NCI-H1092 treated with DMSO at 0.1 percent for 48 hours (cell line): ENCODE results near the gene ATG4B.

ENCODE experiments used
- DNase-seq: peaks from one replicate; lab custom pipeline; 2025; lab: John Stamatoyannopoulos, UW

Gene ATG4B

DNA sequence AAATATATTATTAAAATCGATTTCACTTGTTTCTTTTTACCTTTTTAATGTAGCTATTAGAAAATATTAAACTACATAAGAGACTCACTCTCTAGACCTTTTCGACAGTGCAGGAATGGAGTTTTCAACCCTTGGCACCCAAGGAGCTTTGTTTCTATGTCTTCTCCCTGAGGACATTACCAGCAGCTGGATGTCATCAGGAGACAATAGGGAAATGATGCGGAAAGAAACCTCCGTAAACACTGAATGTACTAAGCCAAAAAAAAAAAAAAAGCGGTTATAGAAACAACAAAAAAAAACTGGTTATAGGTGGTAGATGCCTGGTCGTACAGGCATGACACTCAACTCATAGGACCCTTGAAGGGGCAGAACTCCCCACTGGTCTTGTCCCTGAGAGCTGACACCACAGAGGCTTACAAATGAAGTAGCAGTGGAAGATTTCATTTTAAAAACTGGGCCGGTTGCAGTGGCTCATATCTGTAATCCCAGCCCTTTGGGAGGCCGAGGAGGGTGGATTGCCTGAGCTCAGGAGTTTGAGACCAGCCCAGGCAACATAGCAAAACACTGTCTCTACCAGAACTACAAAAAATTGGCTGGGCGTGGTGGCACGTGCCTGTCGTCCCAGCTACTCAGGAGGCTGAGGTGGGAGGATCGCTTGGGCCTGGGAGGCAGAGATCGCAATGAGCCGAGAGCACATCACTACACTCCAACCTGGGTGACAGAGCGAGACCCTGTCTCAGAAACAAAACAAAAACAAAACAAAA is 24.3 kb upstream of the ATG4B start:
- no peak for DNase-seq

DNA sequence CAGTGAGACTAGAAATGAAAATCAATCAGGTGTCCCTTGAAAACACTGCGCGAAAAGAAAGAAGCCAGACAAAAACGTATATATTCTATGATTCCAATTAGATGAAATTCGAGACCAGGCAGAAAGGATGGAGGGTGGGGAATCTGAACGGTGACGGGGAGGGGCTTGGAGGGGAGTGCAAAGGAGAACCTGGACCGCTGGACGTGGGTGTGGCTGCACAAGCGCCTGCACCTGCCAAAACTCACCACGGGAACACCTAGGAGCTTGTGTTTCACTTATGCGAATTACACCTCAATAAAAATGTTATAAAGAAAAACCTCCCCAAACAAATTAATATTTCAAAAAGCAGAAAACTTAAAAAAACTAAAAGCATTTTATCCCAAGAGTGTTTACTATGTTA is 22.5 kb upstream of the ATG4B start:
- no peak for DNase-seq

DNA sequence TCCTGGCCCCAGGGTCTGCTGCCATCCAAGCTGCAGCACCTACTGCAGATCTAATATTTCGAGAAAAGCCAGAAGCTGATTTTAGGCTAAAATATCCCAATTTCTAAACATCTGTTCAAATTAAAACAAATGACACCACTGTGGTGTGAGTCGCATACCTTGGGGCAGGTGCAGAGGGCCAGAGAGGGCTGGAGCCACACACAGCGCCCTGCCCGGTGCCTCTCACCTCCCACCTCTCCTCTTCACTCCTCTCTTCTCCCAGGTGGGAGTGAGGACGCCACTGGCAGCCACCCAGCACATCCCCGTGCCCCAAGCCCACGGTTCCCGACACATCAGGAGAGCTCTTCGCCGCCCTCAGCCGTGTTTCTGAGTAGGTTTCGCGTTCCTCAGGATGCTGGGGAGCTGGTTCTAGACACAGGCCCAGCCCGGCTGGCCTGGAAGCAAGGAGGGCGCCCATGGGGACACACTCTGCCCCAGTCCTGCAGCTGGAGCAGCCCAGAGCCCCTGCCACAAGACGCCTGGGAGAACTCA is 21.9 kb upstream of the ATG4B start:
- DNase-seq, result no peak

DNA sequence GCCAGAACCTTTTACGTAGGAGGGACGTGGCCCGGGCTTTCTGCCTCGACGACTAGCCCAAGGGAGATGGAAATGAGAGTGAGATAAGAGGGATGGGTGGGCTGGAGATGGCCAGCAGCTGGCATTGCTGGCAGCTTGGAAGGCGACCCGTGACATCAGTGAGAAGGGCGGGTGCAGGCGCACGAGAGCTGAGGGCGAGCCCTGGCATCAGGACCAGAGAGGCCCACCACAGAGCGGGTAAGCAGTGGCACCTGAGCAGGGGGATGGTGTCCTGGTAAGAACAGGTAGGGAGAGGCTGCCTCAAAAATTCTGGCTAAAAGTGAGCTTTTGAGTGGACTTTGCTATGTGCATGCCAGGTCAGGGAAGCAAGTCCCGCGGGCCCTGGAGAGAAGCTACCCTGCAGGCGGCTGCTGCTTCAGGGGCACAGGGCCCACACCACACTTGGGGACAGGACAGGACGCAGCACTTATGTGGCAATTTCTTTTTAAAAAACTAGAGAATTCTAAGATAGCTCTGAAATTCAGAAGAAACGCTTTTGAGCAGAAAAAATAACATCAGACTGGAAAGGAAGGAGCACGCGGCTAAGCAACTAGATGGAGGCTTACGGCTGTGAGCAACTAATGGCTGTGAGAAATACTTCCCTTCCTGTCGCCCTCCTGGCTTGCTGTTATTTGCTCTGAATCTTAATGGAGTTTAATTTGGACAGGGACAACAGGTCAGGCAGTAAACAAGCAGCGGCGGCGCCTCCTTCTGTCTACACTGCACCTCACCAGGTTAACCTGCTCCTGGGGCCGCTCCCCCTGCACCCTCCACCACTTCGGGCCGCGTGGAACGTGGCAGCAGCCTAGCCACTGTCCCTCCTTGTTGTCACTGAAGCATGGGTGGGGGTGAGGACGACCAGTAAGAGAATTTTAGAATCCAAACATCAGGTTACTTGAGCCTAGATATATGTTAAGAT is 21.0 kb upstream of the ATG4B start:
- no peak for DNase-seq

DNA sequence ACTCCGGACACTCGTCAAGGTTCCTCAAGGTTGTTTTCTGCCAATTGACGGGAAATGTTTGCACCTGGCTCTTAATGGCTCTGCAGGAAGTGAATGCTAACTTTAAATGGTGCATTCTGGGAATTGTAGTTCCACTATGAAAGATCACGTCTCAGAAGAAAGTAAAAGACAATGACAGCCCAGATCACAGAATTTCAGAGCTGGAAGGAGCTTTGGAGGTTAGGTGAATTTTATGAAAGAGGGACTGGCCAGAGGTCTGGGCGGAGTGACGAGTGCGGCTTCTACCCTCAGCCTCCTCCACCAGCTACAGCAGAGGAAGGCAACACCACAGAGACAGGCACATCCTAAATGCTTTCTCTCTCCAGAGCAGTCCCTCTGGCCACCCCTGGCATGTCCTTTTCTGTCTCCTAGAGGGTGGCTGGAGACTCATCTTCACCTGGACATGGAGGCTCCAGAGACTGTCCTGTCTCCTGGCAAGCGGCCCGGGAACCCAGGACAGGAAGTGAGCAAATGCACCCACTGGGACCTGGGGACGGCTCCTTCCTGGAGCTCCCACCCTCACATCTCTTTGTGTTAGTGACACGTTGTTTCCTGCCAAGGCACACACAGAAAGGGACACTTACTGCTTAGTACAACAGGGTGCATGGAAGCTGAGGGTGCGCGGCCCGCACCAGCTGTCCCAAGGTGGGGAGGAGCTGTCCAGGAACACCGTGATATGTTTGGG is 19.9 kb upstream of the ATG4B start:
- DNase-seq, result peak; percentile 6

DNA sequence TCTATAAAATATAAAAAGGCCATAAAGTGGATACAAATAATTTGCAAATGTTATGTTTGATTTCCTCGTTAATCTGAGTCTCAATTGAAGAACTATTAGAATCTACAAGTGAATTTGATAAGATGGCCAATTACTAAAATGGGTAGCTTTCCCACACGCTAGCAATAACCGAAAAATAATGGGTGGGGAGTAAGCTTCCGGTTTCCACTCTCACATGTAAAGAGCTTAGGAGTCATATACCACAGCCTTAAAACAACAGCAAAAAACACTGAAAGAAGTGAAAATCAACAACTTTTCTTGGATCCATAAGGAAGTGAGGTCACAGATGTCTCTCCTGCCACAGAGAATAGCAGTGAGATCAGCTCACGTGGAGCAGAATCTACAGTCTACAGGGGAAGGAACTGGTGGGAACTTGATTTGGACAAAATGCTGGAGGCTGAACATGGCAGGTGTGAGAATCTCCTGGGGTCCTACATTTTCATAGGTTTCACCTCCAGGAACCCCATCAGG is 19.1 kb upstream of the ATG4B start:
- DNase-seq, result no peak

DNA sequence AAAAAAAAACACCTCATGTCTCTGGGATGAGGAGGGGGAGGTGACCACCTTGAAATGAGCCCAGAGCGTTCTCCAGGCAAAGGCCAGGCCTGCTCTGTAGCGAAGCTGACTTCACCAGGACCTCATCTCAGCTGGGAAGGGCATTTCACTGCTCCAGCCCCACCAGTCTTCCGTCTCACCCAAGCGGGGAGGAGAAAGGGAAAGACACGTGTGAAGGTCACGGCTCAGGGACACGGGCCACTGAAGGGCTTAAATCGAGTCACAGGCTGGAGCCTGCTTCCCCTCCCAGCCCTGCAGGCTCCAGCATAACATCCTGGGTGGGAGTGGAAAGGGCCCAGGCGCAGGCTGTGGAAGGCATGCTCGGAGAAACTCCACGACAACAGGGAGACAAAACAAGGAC is 18.7 kb upstream of the ATG4B start:
- DNase-seq, result no peak

DNA sequence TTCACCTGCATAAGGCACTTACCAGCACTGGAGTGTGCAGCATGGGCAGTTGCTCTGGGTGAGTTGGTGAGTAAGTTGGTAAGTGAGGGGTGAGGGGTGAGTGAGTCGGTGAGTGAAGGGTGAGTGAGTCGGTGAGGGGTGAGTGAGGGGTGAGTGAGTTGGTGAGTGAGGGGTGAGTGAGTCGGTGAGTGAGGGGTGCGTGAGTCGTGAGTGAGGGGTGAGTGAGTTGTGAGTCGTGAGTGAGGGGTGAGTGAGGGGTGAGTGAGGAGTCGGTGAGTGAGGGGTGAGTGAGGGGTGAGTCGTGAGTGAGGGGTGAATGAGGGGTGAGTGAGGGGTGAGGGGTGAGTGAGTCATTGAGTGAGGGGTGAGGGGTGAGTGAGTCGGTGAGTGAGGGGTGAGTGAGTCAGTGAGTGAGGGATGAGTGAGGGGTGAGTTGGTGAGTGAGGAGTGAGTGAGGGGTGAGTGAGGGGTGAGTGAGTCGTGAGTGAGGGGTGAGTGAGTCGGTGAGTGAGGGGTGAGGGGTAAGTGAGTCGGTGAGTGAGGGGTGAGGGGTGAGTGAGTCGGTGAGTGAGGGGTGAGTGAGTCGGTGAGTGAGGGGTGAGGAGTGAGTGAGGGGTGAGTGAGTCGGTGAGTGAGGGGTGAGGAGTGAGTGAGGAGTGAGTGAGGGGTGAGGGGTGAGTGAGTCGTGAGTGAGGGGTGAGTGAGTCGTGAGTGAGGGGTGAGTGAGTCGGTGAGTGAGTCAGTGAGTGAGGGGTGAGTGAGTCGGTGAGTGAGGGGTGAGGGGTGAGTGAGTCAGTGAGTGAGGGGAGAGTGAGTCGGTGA is 17.7 kb upstream of the ATG4B start:
- DNase-seq, result no peak

DNA sequence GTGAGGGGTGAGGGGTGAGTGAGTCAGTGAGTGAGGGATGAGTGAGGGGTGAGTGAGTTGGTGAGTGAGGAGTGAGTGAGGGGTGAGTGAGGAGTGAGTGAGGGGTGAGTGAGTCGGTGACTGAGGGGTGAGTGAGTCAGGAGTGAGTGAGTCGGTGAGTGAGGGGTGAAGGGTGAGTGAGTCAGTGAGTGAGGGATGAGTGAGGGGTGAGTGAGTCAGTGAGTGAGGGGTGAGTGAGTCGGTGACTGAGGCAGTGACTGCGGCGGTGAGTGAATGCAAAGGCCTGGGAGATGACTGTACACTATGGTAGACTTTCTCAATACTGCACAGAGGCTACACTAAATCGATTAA is 17.1 kb upstream of the ATG4B start:
- DNase-seq, result no peak

DNA sequence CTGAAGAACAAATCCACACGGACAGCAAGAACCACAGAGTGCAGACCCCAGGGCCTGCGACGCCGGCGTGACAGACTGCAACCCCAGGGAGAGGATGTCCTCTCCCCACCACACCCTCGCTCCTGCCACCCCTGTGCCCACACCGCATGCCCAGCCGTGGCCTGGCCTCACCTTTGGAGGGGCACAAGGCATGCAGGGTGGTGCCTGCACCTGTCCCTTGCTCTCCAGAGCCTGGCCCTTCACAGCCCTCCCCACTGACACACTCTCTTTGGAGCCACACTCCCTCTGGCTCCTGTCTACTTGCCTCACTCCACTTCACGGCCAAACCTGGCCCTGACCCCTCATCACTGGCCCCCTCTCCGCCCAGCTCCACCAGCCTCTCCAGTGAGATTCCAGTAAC is 9.8 kb upstream of the ATG4B start:
- no peak for DNase-seq

DNA sequence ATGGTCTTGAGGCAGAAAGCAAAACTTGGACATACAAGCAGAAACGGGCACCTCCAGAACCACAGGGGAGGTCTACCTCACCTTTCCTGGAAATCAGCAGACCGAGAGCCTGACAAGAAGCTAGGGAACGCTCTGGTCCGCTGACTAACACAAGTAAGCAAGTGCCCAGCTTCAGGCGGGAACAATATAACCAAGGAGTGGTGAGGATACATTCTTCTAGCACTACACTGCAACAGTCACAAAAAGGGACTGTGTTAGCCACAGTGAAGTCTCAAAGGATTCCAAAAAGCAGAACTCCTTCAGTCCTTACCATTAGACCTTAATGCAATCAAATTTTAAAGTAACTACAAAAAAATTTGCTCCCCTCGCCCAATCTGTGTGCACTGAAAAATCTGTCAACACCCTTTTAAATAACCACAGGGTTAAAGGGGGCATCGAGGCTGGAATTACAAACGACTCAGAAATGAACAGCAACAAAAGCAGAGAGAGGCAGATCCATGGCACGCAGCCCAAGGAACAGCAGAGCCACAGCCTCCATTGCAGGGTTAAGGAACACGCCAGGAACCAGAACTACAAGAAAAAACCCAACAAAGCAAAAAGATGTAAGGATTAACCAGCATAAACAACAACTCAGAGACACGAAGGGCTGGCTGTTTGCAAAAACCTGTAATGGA is 7.6 kb upstream of the ATG4B start:
- no peak for DNase-seq

DNA sequence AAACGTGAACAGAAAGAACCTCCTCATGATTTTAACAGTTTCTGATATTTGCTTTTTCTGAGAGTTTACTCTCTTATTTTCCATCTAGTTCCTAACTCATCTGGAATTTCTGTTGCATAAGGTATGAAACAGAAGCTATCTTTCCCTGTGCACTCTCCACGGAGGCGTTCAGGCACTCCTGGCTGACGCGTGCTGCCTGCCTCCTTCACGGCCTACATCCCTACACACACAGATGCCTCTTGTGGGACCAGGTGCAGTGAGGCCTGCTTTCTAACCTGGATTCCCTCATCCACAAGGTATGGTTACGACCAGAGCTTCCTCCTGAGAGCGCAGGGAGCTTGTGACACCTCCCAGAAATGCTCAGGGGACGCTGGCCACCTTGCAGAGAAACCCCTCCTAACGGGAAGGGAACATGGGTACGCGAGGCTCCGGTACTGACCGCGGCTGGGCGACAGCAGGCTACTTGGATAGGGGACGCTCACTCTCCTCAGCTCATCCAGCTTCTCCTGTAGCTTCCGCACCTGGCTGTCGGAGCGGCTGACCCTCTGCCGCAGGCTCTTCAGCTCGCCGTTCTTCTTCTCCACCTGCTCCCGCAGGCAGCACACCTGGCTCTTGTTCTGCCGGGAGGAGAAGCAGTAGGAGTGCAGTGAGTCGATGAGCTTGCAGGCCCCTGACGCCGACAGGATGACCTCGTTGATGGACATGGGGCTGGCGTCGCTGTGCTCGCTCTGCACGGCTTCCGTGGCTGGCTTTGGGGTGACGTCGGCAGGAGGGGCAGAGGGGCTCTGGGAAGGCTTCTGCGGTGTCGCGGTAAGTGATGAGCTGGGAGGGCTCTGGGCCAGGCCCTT is 4.8 kb upstream of the ATG4B start:
- no peak for DNase-seq

DNA sequence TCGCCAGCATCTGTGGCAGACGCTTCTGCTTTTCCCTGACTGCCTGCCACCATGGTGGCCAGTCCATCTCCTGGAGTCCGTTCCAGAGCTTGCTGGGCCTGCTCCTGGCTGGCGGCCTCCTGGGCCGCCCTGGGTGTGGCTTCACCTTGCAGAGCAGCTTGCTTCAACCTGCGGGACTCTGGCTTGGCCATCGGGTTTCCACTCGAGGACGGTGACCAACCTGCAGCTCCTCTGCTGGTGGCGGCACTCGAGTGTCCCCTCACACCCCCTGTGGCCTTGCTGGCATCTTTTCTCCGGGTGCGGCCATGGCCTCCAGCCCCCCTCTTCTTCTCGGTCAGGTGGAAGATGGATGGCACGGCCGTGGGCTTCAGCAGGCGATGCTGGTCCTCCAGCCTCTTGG is 3.9 kb upstream of the ATG4B start:
- DNase-seq, result no peak

DNA sequence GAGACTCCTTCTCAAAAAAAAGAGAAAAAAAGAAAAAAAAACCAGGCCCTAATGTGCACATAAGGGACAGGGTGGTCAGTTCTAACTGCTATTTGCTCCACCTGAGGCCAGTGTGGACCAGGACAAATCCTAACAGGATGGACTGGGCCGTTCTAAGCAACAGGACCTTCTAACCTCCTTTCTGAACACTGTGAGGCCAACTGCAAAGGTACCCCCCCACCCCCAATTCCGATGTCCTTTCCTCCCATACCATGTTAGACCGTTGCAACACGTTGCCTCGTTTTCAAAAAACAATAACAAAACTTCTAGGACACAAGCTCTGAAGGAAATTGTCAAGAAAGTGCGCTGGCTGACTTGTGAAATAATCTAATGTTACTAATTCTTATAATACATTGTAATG is 1.7 kb upstream of the ATG4B start:
- no peak for DNase-seq

DNA sequence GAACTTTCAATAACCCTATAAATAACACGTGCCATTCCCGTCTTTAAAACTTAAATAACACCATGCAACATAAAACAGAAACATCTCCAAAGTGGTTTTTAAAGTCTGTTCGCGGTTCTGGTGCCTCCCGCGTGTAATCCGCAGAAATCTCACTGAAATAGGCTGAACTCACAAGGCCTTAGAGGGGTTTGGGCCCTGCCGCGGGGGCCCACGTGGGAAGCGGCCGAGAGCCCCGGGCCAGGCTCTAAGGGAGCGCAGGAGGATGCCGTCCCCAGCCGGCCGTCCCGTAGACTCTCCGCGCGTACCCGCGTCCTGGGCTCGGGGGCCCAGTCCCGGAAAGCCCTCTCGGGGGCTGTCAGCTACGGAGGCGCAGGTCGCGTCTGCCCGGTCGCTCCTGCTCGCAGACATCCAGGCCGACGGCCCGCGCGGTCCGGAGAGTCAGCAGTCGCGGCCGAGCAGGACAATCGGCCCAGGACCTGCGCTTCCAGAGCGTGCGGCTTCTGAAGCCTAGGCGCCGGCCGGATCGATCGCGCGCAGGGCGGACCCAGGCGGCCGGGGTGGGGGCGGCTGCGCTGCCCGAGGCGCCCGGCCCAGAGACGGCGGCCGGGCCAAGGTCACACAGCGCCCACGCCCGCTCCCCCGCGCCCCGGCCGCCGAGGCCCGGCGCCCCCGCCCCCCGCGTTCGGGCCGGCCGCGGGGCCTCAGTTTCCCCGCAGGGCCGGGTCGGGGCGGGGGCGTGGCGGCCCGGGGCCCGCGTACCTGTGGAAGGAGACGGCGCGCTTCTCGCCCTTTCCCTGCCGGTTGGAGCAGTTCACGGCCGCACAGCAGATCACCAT is 1.1 kb upstream of the ATG4B start:
- DNase-seq, result no peak

DNA sequence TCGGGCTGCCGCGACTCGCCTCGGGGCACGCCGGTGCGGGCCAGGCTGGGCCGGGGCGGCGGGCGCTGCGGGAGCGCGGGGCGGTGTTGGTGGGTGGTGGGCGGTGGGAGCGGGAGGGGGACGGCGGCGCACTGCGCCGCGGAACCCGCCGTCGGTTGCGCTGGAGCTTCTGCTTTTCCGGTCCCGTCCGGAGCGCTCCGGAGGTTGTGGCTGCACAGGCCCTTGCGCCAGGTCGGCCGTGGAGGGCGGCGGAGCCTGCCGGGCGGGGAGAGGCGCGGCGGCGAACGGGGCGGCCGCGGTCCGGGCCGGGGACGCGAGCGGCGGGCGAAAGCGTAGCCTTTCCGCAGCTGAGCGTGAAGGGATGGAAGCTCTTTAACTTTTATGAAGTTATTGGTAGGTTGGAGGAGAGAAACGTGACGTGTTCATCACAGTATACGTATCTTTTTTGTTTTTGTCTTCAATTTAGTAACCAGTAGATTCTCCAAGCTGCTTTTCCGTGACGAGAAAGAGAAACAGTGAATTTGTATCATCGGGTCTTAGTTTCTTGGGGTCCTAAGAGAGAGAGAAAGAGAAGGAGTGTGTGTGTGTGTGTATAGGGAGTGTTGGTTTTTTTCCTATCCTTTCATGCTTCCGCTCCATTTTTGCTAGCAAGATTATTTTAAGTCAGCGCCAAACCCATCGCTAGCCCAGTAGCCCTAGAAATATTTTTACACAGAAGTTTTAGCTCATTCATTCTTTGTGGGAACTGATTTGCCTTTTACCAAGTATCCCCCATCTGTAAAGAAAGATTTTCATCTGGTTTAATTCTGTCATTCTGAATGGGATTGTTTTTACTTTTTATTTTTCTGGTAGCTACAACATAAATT is 535 bp downstream of the ATG4B start:
- DNase-seq, result no peak

DNA sequence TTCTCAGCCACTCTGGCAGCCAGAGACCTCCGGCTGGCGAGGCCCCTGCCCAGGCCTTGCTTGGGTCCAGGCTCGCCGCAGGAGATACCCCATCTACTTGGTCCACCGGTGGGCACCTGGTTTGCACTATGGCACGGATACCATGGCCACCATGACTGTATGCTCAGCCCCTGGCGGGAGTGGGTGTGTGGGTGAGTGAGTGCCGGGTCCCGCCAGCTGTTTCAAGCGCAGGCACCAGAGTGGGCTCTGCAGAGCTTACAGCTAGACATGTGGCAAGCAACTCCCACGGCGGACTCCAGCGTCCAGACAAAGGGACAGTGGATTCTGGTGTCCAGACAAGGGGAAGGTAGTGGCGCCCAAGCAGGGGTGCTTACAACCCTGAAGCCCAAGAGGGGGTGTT is 1.4 kb downstream of the ATG4B start:
- no peak for DNase-seq

DNA sequence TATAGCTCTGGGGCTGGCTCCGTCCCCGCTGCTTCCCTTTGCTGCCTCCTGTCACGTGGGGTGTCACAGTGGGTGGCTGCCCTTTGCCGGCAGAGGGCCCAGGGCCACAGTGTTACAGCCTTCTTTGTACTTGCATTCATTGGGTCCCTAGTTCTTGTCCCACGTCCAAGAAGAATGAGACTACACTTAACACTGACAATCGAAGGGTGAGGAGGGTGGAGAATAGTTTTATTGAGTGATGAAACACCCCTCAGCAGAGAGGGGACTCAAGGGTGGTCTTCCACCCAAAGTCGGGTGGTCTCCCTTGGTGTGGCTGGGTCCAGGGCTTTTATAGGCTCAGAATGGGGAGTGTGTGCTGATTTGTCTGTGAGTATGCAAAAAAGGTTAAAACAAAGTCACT is 1.9 kb downstream of the ATG4B start:
- DNase-seq, result no peak
